Left renal pelvis (tissue), 4 donors: ENCODE results near the gene POLDIP3. TPM values are rescaled to one million over a fixed set of nuclear protein-coding genes. Genes with fewer than 3 reads are reported as not detected.

Experiments used
- DNase-seq, 4 donors: peaks; one replicate each; pipeline ENCODE4 v3.0.0-alpha.2; 2013; ENCODE audit warnings: low read depth in 4 of 4, low spot score in 3 of 4
- polyA plus RNA-seq, 4 donors: library from polyadenylated mRNA; unstranded; fragments of 120-200 nt; gene quantifications; one replicate each; pipeline ENCODE4 v1.2.1, GENCODE V29; 2013; ENCODE audit not compliant: insufficient read length in 4 of 4

The POLDIP3 gene
- 100 to 1,000 TPM in 2 of 4 donors, 10 to 100 TPM in 2; 96.9 to 119 (median 108) TPM for polyA plus RNA-seq

- DNase-seq = peak; percentile 96 to 98 (median 98)
These were observed at the start of gene POLDIP3 for GRCh38 chr22:42614312-42615091. POLDIP3 (minus strand) TSS chr22:42614883; CDS start chr22:42614857, 26 bp downstream.

- DNase-seq = peak in 2 of 4 donors; percentile 63 to 67
These were observed 47.5 kb upstream of the POLDIP3 start for GRCh38 chr22:42661985-42662831.

- DNase-seq = no peak
These were observed 41.9 kb upstream of the POLDIP3 start for GRCh38 chr22:42656578-42656977.

GRCh38 chr22:42655693-42656092, 41.0 kb upstream of the POLDIP3 start:
- DNase-seq = no peak

GRCh38 chr22:42654436-42655073, 39.9 kb upstream of the POLDIP3 start:
- no peak for DNase-seq

GRCh38 chr22:42653999-42654398, 39.3 kb upstream of the POLDIP3 start:
- no peak for DNase-seq

GRCh38 chr22:42651134-42651533, 36.5 kb upstream of the POLDIP3 start:
- DNase-seq = no peak

GRCh38 chr22:42649246-42650099, 34.8 kb upstream of the POLDIP3 start, which contains the start of gene CYB5R3:
CYB5R3 (minus strand) TSS chr22:42649392; CDS start chr22:42649315, 77 bp downstream.
- DNase-seq = no peak

- no peak for DNase-seq
These were observed 33.9 kb upstream of the POLDIP3 start for GRCh38 chr22:42648368-42649245.

GRCh38 chr22:42648017-42648367, 33.3 kb upstream of the POLDIP3 start:
- DNase-seq = no peak

- no peak for DNase-seq
These were observed 32.2 kb upstream of the POLDIP3 start for GRCh38 chr22:42646569-42647525.

- no peak for DNase-seq
These were observed 31.4 kb upstream of the POLDIP3 start for GRCh38 chr22:42645938-42646568.

GRCh38 chr22:42645341-42645937, 30.8 kb upstream of the POLDIP3 start:
- DNase-seq = no peak

GRCh38 chr22:42644422-42645340, 30.0 kb upstream of the POLDIP3 start:
- DNase-seq = no peak

GRCh38 chr22:42643634-42644421, 29.1 kb upstream of the POLDIP3 start:
- no peak for DNase-seq
